GM18519 (cell line): Measurements from ENCODE around the gene SH3BP4.

Experiments used
- ATAC-seq: cut with Tn5 transposase; IDR thresholded peaks from one replicate; pipeline ENCODE4 v1.9.1; 2021; ENCODE audit warnings: mild to moderate bottlenecking, moderate library complexity; ENCODE audit not compliant: unreplicated experiment, low FRiP score

Gene SH3BP4

DNA sequence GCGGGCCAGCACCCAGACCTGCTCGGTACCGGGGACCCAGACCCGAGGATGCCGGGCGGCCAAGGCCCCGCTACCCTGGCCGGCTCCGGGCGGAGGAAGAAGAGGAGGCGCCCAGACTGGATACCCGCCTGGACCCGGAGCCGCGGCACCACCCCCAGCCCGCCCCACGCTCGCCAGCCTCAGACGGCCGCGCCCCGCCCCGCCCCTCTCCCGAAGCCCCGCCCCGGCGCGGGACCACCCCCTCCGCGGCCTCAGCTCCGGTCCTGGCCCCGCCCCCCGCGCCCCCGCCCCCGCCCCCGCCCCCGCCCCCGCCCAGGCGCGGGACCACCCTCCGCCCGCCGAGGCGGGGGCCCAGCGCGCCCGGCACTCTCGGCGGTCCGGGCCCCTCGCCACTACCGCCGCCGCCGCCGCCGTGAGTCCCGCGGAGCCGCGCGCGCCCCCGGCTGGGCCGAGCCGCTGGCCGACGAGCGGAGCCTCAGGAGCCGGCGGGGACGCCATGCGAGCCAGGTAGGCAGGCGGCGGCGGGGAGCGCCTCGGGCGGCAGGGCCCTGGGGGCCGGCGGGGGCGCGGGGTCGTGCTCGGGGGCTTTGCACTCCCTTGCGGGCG lies at the start of gene SH3BP4:
TSS of gene SH3BP4 (plus strand) at position 354 of the 606 bp plus-strand sequence. CDS start 82,986 bp downstream, outside the sequence.
- ATAC-seq: no peak

DNA sequence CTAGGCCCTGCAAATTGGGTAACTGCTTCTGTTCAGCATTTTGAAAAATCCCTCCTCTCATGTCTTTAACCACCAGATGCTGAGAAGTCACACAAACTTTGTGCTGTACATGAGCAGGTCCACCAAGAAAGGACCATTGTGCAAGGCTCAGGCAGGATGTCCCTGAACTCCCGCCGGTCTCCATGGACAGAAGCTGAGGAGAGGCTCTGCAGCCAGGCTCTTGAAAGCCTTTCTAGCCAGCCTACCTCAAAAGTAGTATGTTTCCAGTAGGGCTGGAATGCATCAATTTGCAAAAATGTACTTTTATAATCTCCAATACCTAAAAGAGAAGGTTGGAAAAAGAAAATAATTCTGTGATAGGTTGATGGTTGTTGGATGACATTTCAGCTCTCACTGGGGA lies 47.0 kb upstream of the SH3BP4 start:
- no peak for ATAC-seq

- no peak for ATAC-seq
These were observed 46.1 kb upstream of the SH3BP4 start for GRCh38 chr2:234905547-234906265.

DNA sequence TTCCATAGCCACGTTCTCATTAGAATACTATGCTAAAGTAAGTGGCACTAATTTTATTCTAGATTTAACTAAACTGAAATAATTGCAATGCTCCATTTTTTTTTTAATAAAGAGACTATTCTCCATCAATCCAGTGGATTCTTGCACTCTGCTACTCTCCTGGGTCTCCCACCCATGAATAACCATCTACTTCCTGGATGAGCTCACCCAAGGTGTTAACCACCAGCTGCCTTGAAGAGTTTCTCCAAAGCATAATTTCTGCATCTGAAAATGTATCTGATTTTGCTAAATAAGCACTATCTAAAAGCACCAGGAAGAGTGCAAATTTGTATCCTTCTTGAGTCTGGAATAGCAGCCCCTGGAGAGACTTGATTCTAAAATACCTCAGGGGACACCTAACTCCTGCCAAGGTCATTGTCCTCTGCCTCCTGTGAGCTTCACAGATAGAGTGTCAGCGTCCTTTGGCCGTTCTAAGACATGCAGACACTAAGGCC lies 41.6 kb upstream of the SH3BP4 start:
- no peak for ATAC-seq

DNA sequence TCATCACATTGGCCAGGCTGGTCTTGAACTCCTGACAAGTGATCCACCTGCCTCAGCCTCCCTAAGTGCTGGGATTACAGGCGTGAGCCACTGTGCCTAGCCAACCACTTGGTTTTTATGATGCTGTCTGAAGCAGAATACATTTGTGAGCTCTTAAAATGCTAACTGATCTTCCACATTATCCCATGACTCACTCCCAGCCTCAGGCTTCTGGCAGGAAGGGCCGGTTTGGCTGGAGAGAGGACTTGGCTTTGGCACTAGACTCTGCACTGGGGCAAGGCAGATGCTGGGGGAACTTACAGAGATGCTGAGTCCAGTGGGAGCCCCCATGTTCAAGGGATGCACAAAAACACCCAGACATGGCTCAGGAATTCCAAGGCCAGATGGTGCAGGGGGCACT lies 40.5 kb upstream of the SH3BP4 start:
- no peak for ATAC-seq

DNA sequence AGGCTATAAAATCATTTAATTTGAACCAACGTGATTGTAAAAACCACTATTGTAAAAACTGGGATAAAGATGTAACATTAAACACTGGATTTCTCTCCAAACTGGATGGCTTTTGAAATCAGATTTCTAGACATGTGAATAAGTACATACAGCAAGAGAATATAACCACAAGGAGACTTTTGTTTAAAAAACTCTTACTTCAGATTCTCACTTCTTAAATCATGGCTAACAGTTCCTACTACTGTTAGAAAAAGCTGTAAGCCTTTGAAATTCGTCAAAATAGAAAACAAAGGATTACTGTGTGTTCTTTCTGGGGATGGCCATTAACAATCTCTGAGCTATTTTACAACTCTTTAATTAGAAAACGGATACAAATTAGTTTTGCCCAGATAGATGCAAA lies 39.4 kb upstream of the SH3BP4 start:
- no peak for ATAC-seq

- ATAC-seq: no peak
These were observed 38.6 kb upstream of the SH3BP4 start for GRCh38 chr2:234913208-234913626.

DNA sequence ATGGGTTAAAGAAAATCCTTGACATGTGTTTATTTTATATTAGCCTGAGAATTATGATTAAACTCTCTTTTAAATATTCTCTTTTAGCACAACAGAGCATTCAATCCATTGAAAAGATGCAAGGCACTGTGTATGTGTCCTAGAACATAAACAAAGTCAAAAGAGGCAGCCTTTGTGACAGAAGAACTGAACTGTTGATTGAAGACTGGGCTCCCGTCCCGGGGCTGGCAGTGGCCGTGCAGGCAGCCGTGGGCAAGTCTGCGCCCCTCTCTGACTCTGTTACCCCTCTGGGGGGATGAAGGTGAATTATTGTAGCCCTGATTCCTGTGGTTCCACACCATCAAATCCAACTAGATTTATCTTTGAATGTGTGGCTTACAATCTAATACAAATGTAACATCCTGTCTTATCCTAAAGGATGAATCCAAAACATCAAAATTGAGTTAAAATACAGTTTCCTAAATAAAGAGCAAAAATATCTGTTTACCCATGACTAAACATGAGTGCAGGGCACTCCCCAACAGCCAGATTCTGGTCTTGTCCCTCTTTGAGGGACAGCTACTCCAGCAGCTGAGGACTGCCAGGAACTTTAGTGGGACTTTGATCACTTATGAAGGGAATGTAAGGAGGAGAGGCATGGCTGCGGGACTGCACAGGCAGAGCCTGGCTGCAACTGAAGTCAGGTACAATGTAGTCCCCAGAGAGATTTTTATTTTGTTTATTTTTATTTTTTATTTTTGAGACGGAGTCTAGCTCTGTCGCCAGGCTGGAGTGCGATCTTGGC lies 37.3 kb upstream of the SH3BP4 start:
- no peak for ATAC-seq

DNA sequence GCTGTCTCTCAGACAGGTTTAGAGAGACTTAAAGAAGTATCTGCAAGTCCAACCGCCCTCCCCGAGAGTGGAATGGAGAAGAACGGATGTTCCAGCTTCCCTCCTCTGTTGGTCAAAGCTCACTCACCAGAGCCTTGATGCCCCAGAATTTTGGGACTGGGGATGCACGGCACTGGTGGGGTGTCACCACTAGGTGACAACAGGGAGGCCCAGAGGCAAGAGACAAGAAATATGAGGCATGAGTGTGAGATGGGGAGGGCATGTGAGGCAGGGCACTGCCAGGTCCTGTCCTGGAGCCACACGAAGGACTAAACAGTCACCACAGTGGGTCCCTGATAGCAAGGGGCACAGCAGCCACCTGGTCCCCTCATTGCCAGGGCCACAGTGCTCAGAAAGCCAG lies 35.1 kb upstream of the SH3BP4 start:
- no peak for ATAC-seq

DNA sequence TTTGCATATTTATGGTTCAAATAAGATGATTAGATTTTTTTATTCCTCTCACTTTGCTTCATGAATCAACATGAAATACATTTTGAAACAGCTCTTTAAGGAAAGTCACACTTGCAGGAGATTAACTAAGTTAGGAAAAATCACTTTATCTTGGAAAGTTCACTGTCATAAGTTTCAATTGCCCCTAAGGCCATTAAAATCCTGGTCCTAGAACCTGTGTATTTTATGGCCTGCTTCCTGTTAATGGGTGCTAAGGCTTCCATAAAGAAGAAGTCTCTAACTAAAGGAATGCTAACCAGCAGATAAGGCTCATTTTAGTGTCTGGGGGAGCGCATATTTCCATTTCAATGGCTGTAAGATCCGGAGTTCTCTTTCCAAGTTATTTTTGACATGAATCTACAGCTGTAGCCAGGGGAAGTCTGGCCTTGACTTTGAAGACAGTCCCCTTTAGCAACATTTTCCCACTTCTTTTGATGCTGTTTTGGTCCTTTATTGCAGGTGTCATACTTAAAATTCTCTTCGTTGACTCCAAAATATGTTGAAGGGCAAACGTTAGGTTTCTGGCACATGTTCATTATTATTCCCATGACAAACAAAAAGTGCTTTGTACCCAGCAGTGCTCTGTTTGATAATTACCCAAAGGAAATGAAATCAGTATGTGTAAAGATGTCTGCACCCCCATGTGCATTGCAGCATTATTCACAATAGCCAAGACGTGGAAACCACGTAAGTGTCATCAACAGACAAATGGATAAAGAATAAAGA lies 34.4 kb upstream of the SH3BP4 start:
- no peak for ATAC-seq

DNA sequence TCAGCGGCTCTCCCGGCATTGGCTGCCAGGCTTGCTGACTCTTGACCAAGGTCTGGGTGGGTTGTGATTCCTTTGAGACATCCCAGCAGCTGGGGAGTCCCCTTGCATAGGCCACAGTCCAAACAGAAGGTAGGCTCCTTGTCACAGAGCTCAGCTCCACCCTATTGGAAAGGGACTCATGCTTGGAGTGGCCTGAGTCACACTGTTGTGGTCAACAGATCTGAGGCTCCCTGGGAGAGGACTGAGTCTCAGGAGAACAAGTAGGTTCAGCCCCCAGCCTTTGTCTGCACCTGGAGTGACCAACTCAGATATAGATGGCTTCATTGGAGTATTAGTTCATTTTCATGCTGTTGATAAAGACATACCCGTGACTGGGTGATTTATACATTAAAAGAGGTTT lies 32.1 kb upstream of the SH3BP4 start:
- ATAC-seq: no peak

DNA sequence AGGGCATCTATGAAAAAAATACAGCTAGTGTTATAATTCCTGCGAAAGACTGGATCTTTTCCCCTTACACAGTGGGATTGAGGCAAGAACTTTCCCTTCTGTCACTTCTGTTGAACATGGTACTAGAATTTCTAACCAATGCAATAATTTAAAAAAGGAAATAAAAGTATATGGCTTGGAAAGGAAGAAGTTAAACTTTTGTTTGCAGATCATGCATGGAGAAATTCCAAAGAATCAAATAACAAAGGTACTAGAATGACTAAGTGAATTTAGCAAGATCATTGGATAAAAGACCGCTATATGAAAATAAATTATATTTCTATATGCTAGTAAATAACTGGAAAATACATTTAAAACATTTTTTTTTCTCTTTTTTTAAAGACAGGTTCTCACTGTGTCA lies 31.0 kb upstream of the SH3BP4 start:
- ATAC-seq: no peak

DNA sequence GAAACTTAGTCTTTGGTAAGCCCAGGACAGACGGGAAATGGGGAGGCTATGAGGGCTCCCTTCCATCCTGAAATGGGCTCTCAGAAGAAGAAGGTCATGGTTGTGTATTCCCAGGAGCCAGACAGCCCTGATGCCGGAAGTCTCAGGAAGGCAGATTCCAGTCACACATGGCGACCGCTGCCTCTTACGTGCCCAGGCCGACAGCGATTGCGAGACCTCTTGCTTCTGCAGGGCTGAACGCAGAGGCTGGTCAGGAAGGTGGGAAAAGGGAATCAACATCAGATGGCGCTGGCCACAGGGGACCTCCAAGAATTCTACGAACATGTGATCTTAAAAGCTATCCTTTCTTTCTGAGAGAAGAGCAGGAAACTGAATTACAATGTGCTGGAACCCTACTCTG lies 22.8 kb upstream of the SH3BP4 start:
- no peak for ATAC-seq

DNA sequence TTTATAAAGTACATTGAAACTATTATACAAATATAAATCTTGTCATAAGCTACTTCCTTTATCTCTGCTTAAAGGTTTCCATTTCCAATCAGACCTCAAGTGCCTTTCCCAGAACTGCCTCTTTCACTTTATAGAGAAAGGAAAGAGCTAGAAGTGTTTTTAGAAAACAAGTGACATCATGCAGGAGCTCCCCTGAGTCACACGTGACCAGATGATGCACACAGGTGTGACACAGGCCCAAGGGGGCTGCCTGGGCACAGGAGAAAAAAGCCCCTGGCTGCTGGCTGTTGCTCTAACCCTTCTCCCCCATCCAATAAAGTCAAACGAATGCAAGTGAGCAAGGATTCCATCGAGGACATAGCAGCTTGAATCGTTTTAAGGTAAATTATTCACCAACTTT lies 21.4 kb upstream of the SH3BP4 start:
- no peak for ATAC-seq

- no peak for ATAC-seq
These were observed 20.4 kb upstream of the SH3BP4 start for GRCh38 chr2:234931371-234931770.

DNA sequence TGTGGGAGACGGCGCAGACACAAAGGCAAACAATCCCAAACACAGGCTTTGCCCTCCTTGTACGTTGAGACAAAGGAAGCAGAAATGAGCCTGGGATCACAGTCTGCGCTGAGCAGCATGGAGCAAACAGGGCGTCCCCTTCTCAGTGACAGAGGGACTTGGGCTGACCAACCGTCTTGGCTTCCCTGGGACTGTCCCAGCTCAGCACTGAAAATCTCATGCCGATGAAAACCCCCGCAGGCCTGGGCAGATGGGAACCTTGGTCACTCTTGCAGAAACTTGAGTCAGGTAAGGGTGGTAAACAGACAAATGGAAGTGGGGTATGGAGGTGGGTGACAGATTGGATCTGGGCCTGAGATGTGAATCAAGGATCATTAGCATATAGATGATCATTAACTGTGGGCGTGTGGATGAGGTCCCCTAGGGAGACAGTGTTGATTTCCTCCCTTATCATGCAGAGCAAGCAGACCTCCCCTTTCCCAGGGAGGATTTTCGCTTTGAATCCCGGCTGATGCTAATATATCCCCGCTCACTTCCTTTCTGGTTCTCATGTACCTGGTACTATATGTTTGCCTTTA lies 19.1 kb upstream of the SH3BP4 start:
- no peak for ATAC-seq

DNA sequence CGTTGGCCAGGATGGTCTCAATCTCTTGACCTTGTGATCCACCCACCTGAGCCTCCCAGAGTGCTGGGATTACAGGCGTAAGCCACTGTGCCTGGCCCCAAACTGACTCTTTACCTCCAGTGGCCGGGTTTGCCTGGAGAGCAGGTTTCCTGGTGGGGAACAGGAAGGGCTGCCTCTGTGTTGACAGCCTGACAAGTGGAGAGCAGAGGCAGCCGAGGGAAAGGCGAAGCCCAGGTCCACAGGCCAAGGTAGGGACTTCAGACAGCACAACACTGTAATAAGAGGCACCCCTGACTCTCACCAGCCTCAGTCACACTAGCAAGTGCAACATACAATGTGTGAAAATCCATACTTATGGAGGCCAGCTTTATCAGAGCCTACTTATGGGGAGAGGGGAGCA lies 16.5 kb upstream of the SH3BP4 start:
- no peak for ATAC-seq

- no peak for ATAC-seq
These were observed 12.2 kb upstream of the SH3BP4 start for GRCh38 chr2:234939576-234939975.

DNA sequence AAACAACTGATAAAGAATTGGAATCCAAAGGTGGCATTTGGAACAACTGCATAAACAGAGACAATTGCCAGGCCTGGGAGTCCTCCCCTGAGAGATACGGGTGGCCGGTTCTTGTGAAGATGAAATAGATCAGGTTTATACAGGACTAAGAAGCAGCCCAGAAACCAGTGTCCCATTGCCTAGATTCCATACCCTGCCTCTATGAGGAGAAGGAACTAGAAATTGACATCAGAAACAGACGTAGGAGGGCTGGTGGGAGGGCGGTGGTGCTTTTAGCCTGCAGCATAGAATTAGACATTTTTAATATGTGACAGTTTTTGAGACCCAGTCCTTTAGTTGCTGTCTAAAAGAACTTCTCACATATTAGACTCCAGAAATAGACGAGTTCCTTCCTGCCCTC lies 11.8 kb upstream of the SH3BP4 start:
- no peak for ATAC-seq

DNA sequence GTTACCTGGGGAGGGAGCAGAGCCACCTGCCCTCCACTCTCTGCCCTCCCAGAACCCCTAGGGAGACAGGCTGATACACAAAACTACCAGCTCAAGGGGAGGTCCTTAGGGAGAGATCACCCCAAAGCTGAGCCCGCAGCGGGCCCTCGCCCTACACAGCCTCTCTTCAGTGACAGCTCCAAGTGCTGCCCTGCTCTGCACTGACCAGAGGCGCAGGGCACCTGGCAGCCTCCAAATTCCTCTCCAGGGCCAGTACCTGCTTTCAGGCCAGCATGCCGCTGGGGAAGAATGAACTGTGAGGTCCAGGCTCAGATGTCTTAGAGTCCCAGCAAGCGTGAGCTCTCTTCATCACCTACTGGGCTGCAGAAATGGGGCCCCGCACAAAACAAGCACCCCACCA lies 11.3 kb upstream of the SH3BP4 start:
- no peak for ATAC-seq
